K562 (cell line): ENCODE measurements around the gene TXK. TPM values are rescaled to one million over a fixed set of nuclear protein-coding genes. Genes with fewer than 3 reads are reported as not detected.
A peak's percentile ranks its signal among the peaks of the same experiment; 100 is the strongest.

ENCODE experiments used
- ELF4 ChIP-seq: fragments of 450-650 bp; formaldehyde crosslinking; IDR thresholded peaks from 2 replicates; pipeline ENCODE4 v1.4.0; 2022; ENCODE audit warnings: missing genetic modification characterization
- HNRNPK ChIP-seq: fragments of 200-400 bp; formaldehyde crosslinking; IDR thresholded peaks from one replicate; pipeline ENCODE4 v1.6.1; 2018; ENCODE audit warnings: mild to moderate bottlenecking, low read depth, low read length; ENCODE audit not compliant: poor library complexity, severe bottlenecking
- MAFF ChIP-seq: IDR thresholded peaks from 2 replicates; pipeline ENCODE4 v1.6.1; 2012; ENCODE audit warnings: low read length, improper control_type of control experiment
- MAZ ChIP-seq, 2 experiments: fragments of 450-650 bp in 1 of 2; sonication (generic) in 1 of 2; formaldehyde crosslinking; IDR thresholded peaks in 1 of 2; conservative IDR thresholded peaks in 1 of 2; 2 replicates each; pipeline versions ENCODE4 v1.4.0 to v1.5.0; 2020; ENCODE audit warnings: mild to moderate bottlenecking in 1 of 2, missing genetic modification reagents in 1 of 2
- NCOA2 ChIP-seq, 2 experiments: fragments of 450-650 bp; IDR thresholded peaks; 2 replicates each; pipeline ENCODE4 v1.6.1; 2018; ENCODE audit warnings: mild to moderate bottlenecking in 2 of 2, moderate library complexity in 1 of 2; ENCODE audit not compliant: partially characterized antibody in 2 of 2
- NR4A1 ChIP-seq, 2 experiments: fragments of 250-450 bp in 1 of 2; fragments of 450-650 bp in 1 of 2; sonication (Bioruptor Pico) in 1 of 2; IDR thresholded peaks; 2 replicates each; pipeline versions ENCODE4 v1.4.0 to v1.6.1; 2016 to 2020; ENCODE audit warnings: mild to moderate bottlenecking in 2 of 2, missing compliant biosample characterization in 1 of 2, missing genetic modification characterization in 1 of 2, moderate library complexity in 1 of 2
- PPARD ChIP-seq: fragments of 250-450 bp; sonication (Bioruptor Pico); IDR thresholded peaks from 2 replicates; pipeline ENCODE4 v1.8.0; 2022; ENCODE audit warnings: inconsistent platforms, mild to moderate bottlenecking, moderate library complexity
- PTRF ChIP-seq: fragments of 450-650 bp; IDR thresholded peaks from 2 replicates; pipeline ENCODE4 v1.6.1; 2016; ENCODE audit warnings: mild to moderate bottlenecking, missing genetic modification characterization, missing compliant biosample characterization
- RB1 ChIP-seq: fragments of 450-650 bp; IDR thresholded peaks from 2 replicates; pipeline ENCODE4 v1.6.1; 2017; ENCODE audit warnings: low read depth, mild to moderate bottlenecking
- SMARCB1 ChIP-seq: IDR thresholded peaks from 2 replicates; pipeline ENCODE4 v1.6.1; 2011; ENCODE audit warnings: improper control_type of control experiment, low read depth; ENCODE audit not compliant: insufficient read length
- ZNF41 ChIP-seq: fragments of 250-450 bp; sonication (Bioruptor Pico); conservative IDR thresholded peaks from 2 replicates; pipeline ENCODE4 v1.4.0; 2020; ENCODE audit warnings: mild to moderate bottlenecking
- ZNF586 ChIP-seq: fragments of 450-650 bp; formaldehyde crosslinking; conservative IDR thresholded peaks from 2 replicates; pipeline ENCODE4 v1.4.0; 2020; ENCODE audit warnings: mild to moderate bottlenecking, moderate library complexity
- ZNF668 ChIP-seq: fragments of 250-450 bp; sonication (Bioruptor Pico); IDR thresholded peaks from 2 replicates; pipeline ENCODE4 v1.8.0; 2022; ENCODE audit warnings: mild to moderate bottlenecking, inconsistent platforms
- ZSCAN29 ChIP-seq: fragments of 450-650 bp; IDR thresholded peaks from 2 replicates; pipeline ENCODE4 v1.6.1; 2017
- polyA plus RNA-seq, 8 experiments: library from polyadenylated mRNA; depleted of rRNA in 4 of 8; stranded (reverse) in 5 of 8; unstranded in 3 of 8; fragments of >200 nt; fragmentation: Nextera tagmentation in 2 of 8; fragmentation: Illumina TruSeq in 1 of 8; extraction: Ambion mirVana in 2 of 8; extraction: Trizol in 1 of 8; gene quantifications; 2 replicates each; pipeline versions ENCODE4 v1.2.1 to v1.2.3, GENCODE V29; 2011 to 2014; ENCODE audit warnings: inconsistent platforms in 1 of 8, missing spikeins in 1 of 8
- total RNA-seq, 7 experiments: library from RNA; depleted of rRNA in 6 of 7; stranded (reverse); fragments of >200 nt in 6 of 7; fragmentation: Illumina TruSeq in 2 of 7; extraction: Trizol in 2 of 7; gene quantifications; 2 replicates each; pipeline versions ENCODE4 v1.2.1 to v1.2.3, GENCODE V29; 2011 to 2021; ENCODE audit warnings: low replicate concordance in 1 of 7
- TF ChIP-seq, protein P1 (sequence below): sonication (generic); formaldehyde crosslinking; IDR thresholded peaks from 2 replicates; pipeline ENCODE4 v1.8.1; 2023; ENCODE audit warnings: missing genetic modification reagents, mild to moderate bottlenecking, borderline replicate concordance
- TF ChIP-seq, protein P2 (sequence below): fragments of 450-650 bp; formaldehyde crosslinking; IDR thresholded peaks from 2 replicates; pipeline ENCODE4 v1.4.0; 2020; ENCODE audit warnings: mild to moderate bottlenecking, moderate library complexity
- TF ChIP-seq, protein P3 (sequence below): fragments of 150-350 bp; IDR thresholded peaks from 2 replicates; pipeline ENCODE4 v1.6.1; 2014; ENCODE audit warnings: low read depth, mild to moderate bottlenecking, low read length, borderline replicate concordance
- TF ChIP-seq, protein P4 (sequence below): fragments of 450-650 bp; IDR thresholded peaks from 2 replicates; pipeline ENCODE4 v1.6.1; 2016; ENCODE audit warnings: antibody characterized with exemption

The TXK gene
- total and polyA plus RNA-seq, 9 of the 15 experiments (the other 6 are each of a cell fraction or from before 2014, with no cell fraction given), result 0.24 to 1.1 (median 0.45) TPM; not detected in 1

DNA sequence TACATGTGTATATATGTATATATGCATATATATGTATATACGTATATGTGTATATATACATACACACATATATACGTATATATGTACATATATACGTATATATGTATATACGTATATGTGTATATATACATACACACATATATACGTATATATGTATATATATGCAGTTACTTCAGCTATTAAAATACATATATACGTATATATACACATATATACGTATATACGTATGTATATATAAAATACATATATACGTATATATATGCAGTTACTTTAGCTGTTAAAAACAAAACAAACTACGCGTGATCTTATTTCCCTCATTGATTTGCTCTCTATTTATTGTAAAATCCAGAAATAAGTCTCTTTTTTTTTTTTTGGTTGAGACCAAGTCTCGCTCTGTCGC is 13.9 kb downstream of the TXK start (continued):
- TF ChIP-seq ZNF41 (CRISPR knock-in tag) (no peak), MAFF (no peak), HNRNPK (no peak), MAZ (CRISPR knock-in tag; conservative IDR thresholded peaks at IDR 0.05 in 1 of 2, IDR thresholded peaks at IDR 0.05 in 1 of 2) (no peak), ZNF668 (CRISPR knock-in tag) (no peak), ZNF586 (CRISPR knock-in tag) (no peak), ZSCAN29 (no peak), NCOA2 (IDR thresholded peaks at IDR 0.05; ENCODE audit: partially characterized antibody in 2 of 2) (no peak), RB1 (no peak), PPARD (CRISPR knock-in tag) (peak; percentile 90), PTRF (tag) (no peak), ELF4 (CRISPR knock-in tag) (no peak), SMARCB1 (no peak), NR4A1 (CRISPR knock-in tag; IDR thresholded peaks at IDR 0.05) (no peak), NR4A1 (tag; IDR thresholded peaks at IDR 0.05) (no peak)
- TF ChIP-seq, protein P1, sequence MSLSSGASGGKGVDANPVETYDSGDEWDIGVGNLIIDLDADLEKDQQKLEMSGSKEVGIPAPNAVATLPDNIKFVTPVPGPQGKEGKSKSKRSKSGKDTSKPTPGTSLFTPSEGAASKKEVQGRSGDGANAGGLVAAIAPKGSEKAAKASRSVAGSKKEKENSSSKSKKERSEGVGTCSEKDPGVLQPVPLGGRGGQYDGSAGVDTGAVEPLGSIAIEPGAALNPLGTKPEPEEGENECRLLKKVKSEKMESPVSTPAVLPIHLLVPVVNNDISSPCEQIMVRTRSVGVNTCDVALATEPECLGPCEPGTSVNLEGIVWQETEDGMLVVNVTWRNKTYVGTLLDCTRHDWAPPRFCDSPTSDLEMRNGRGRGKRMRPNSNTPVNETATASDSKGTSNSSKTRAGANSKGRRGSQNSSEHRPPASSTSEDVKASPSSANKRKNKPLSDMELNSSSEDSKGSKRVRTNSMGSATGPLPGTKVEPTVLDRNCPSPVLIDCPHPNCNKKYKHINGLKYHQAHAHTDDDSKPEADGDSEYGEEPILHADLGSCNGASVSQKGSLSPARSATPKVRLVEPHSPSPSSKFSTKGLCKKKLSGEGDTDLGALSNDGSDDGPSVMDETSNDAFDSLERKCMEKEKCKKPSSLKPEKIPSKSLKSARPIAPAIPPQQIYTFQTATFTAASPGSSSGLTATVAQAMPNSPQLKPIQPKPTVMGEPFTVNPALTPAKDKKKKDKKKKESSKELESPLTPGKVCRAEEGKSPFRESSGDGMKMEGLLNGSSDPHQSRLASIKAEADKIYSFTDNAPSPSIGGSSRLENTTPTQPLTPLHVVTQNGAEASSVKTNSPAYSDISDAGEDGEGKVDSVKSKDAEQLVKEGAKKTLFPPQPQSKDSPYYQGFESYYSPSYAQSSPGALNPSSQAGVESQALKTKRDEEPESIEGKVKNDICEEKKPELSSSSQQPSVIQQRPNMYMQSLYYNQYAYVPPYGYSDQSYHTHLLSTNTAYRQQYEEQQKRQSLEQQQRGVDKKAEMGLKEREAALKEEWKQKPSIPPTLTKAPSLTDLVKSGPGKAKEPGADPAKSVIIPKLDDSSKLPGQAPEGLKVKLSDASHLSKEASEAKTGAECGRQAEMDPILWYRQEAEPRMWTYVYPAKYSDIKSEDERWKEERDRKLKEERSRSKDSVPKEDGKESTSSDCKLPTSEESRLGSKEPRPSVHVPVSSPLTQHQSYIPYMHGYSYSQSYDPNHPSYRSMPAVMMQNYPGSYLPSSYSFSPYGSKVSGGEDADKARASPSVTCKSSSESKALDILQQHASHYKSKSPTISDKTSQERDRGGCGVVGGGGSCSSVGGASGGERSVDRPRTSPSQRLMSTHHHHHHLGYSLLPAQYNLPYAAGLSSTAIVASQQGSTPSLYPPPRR (CRISPR knock-in tag), result no peak
- TF ChIP-seq, protein P2, sequence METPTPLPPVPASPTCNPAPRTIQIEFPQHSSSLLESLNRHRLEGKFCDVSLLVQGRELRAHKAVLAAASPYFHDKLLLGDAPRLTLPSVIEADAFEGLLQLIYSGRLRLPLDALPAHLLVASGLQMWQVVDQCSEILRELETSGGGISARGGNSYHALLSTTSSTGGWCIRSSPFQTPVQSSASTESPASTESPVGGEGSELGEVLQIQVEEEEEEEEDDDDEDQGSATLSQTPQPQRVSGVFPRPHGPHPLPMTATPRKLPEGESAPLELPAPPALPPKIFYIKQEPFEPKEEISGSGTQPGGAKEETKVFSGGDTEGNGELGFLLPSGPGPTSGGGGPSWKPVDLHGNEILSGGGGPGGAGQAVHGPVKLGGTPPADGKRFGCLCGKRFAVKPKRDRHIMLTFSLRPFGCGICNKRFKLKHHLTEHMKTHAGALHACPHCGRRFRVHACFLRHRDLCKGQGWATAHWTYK (CRISPR knock-in tag), result no peak
- TF ChIP-seq, protein P3, sequence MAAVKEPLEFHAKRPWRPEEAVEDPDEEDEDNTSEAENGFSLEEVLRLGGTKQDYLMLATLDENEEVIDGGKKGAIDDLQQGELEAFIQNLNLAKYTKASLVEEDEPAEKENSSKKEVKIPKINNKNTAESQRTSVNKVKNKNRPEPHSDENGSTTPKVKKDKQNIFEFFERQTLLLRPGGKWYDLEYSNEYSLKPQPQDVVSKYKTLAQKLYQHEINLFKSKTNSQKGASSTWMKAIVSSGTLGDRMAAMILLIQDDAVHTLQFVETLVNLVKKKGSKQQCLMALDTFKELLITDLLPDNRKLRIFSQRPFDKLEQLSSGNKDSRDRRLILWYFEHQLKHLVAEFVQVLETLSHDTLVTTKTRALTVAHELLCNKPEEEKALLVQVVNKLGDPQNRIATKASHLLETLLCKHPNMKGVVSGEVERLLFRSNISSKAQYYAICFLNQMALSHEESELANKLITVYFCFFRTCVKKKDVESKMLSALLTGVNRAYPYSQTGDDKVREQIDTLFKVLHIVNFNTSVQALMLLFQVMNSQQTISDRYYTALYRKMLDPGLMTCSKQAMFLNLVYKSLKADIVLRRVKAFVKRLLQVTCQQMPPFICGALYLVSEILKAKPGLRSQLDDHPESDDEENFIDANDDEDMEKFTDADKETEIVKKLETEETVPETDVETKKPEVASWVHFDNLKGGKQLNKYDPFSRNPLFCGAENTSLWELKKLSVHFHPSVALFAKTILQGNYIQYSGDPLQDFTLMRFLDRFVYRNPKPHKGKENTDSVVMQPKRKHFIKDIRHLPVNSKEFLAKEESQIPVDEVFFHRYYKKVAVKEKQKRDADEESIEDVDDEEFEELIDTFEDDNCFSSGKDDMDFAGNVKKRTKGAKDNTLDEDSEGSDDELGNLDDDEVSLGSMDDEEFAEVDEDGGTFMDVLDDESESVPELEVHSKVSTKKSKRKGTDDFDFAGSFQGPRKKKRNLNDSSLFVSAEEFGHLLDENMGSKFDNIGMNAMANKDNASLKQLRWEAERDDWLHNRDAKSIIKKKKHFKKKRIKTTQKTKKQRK, result no peak
- TF ChIP-seq, protein P4, sequence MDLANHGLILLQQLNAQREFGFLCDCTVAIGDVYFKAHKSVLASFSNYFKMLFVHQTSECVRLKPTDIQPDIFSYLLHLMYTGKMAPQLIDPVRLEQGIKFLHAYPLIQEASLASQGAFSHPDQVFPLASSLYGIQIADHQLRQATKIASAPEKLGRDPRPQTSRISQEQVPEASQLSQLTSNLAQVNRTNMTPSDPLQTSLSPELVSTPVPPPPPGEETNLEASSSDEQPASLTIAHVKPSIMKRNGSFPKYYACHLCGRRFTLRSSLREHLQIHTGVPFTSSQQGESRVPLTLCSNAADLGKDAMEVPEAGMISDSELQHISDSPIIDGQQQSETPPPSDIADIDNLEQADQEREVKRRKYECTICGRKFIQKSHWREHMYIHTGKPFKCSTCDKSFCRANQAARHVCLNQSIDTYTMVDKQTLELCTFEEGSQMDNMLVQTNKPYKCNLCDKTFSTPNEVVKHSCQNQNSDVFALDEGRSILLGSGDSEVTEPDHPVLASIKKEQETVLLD, result no peak
